PFSK-1 (cell line): ENCODE results near the gene DACT3.

Experiments
- FOXP2 ChIP-seq: optimal IDR thresholded peaks from 2 replicates; pipeline ENCODE3; 2011; ENCODE audit warnings: borderline replicate concordance, control low read depth, inconsistent platforms; ENCODE audit not compliant: insufficient read depth; ENCODE audit errors: extremely low read length, extremely low read depth
- POLR2AphosphoS5 ChIP-seq: IDR thresholded peaks from 2 replicates; pipeline ENCODE4 v1.6.1; 2012; ENCODE audit warnings: low read depth, mild to moderate bottlenecking, control low read depth, low read length, moderate library complexity
- SIN3A ChIP-seq: IDR thresholded peaks from 2 replicates; pipeline ENCODE4 v1.6.1; 2012; ENCODE audit warnings: mild to moderate bottlenecking, low read length, moderate library complexity, borderline replicate concordance; ENCODE audit not compliant: insufficient read depth
- TAF1 ChIP-seq: IDR thresholded peaks from 2 replicates; pipeline ENCODE4 v1.6.1; 2012; ENCODE audit warnings: low read length, control low read depth, borderline replicate concordance; ENCODE audit not compliant: insufficient read depth
- TF ChIP-seq, protein P1 (sequence below), 2 experiments: IDR thresholded peaks; 2 replicates each; pipeline versions ENCODE4 v1.6.1 to v1.8.0; 2011 to 2012; ENCODE audit warnings: low read depth in 2 of 2, low read length in 2 of 2, control low read depth in 1 of 2, inconsistent platforms in 1 of 2, mild to moderate bottlenecking in 1 of 2, moderate library complexity in 1 of 2; ENCODE audit not compliant: insufficient read depth in 1 of 2

Gene DACT3

GRCh38 chr19:46606681-46607447, 54.1 kb downstream of the DACT3 start:
- TF ChIP-seq POLR2AphosphoS5 = no peak
- TF ChIP-seq, protein P1, sequence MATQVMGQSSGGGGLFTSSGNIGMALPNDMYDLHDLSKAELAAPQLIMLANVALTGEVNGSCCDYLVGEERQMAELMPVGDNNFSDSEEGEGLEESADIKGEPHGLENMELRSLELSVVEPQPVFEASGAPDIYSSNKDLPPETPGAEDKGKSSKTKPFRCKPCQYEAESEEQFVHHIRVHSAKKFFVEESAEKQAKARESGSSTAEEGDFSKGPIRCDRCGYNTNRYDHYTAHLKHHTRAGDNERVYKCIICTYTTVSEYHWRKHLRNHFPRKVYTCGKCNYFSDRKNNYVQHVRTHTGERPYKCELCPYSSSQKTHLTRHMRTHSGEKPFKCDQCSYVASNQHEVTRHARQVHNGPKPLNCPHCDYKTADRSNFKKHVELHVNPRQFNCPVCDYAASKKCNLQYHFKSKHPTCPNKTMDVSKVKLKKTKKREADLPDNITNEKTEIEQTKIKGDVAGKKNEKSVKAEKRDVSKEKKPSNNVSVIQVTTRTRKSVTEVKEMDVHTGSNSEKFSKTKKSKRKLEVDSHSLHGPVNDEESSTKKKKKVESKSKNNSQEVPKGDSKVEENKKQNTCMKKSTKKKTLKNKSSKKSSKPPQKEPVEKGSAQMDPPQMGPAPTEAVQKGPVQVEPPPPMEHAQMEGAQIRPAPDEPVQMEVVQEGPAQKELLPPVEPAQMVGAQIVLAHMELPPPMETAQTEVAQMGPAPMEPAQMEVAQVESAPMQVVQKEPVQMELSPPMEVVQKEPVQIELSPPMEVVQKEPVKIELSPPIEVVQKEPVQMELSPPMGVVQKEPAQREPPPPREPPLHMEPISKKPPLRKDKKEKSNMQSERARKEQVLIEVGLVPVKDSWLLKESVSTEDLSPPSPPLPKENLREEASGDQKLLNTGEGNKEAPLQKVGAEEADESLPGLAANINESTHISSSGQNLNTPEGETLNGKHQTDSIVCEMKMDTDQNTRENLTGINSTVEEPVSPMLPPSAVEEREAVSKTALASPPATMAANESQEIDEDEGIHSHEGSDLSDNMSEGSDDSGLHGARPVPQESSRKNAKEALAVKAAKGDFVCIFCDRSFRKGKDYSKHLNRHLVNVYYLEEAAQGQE (IDR thresholded peaks at IDR 0.05; ENCODE audit: insufficient read depth in 1 of 2, low read depth in 2 of 2, low read length in 2 of 2) = no peak
- TF ChIP-seq SIN3A = no peak

- TF ChIP-seq SIN3A = no peak
- no peak for TF ChIP-seq TAF1
- no peak for TF ChIP-seq POLR2AphosphoS5
- TF ChIP-seq, protein P1 (IDR thresholded peaks at IDR 0.05; ENCODE audit: insufficient read depth in 1 of 2, low read depth in 2 of 2, low read length in 2 of 2) = no peak
Observed at GRCh38 chr19:46606019-46606418, 55.0 kb downstream of the DACT3 start.

DNA sequence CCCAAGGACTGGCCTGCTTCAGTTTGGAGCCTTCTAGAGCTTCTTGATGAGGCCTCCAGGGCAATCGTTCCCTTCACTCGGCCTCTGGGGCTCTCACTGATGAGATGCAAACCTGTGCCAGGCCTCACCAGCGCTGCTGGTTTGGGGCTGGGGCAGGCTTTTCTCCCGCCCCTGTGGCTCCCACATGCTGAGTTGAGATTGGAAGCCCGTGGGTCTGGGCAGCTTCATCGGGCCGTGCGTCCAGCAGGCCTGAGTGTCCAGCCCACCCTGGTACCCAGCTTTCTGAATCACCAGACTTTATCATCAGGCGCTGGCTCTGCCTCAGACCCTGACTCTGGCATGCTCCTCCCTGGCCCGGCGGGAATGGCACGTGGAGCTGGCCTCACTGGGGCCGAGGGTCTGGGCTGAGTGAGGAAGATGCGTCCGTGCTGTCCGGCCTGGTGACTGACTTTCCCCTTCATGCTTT, 55.6 kb downstream of the DACT3 start:
- TF ChIP-seq, protein P1 (IDR thresholded peaks at IDR 0.05; ENCODE audit: insufficient read depth in 1 of 2, low read depth in 2 of 2, low read length in 2 of 2) = no peak

DNA sequence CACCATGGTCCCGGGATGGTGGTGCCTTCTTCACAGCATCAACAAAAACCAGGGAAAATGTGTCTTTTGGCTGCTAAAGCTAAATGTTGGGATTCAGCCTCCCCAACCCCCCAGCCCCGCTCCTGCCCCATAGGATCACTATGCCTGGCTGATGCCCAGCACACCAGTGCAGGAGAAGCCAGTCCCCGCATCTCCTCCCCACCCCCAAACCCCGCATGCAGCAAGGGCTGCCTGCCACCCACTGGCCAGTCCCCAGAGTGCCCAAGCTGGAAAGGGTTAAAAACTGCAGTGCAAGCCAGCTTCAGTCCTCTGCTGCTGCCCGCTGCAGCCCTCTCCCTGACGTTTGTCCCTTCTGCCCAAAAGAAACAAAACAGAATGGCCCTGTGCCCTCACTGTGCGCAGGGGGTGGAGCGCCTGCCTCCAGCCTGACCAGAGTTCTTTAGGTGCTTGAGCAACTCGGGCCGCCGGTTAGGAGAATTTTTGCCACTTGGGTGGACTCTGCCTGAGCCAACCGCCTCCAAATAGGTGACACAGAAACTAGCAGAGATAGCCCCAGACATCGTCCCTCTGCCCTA, 56.1 kb downstream of the DACT3 start:
- no peak for TF ChIP-seq POLR2AphosphoS5
- no peak for TF ChIP-seq TAF1
- no peak for TF ChIP-seq SIN3A
- no peak for TF ChIP-seq FOXP2
- TF ChIP-seq, protein P1 (IDR thresholded peaks at IDR 0.05; ENCODE audit: insufficient read depth in 1 of 2, low read depth in 2 of 2, low read length in 2 of 2) = no peak

DNA sequence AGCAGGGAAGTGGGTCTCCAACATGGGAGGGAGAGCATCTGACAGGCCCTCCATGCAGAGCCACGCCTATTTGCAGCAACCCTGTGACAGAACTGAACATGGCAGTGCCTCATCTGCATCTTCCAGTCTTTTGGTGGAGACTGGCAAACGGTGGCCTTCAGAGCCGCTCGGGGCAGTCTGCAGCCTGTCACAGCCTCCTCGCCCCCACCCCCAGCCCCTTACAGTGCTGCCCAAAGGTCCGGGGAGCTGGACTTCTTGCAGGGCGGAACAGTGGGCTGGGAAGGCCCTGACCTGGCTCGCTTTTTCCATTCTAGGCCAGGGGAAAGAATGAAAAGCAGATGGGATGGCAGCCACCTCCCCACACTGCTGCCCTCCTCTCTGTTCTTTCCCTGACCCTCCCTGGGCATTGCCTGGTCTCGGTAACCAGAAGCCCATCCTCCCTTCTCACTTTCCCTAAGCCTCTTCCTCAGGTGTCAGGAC, 57.2 kb downstream of the DACT3 start:
- TF ChIP-seq POLR2AphosphoS5 (no peak), FOXP2 (no peak), TAF1 (no peak), SIN3A (no peak)
- TF ChIP-seq, protein P1 (IDR thresholded peaks at IDR 0.05; ENCODE audit: insufficient read depth in 1 of 2, low read depth in 2 of 2, low read length in 2 of 2) = no peak
